ENCODE measurements around the gene MAPT. TPM values are rescaled to one million over a fixed set of nuclear protein-coding genes. Genes with fewer than 3 reads are reported as not detected.

The MAPT gene
- total and polyA plus RNA-seq, 2 of the 13 experiments (the other 11 are each of a cell fraction or from before 2014, with no cell fraction given), result 2.1 to 2.8 TPM

- Histone ChIP-seq H3K4me1 (ENCODE audit: insufficient read depth, low read length) (peaks cover 17% of the 10 kb centered on the region), H4K20me1 (ENCODE audit: insufficient read depth, low read length) (no peaks in the 10 kb centered on the region), H3K36me3 (replicated peaks in 1 of 2; ENCODE audit: control insufficient read depth in 1 of 2, insufficient read depth in 2 of 2, low read length in 2 of 2) (no peaks in the 10 kb centered on the region), H3K4me3 (replicated peaks in 1 of 3; ENCODE audit: insufficient read depth in 1 of 3, low read depth in 2 of 3, low read length in 3 of 3) (no peak overlapping the region), H3K79me2 (ENCODE audit: insufficient read depth, low read length) (no peaks in the 10 kb centered on the region), H3K9me3 (ENCODE audit: low read length) (no peaks in the 10 kb centered on the region), H2AFZ (ENCODE audit: low read length) (no peak overlapping the region), H3K27ac (ENCODE audit: extremely low read length, insufficient read depth, low read length) (no peak overlapping the region), H3K4me2 (ENCODE audit: low read depth, low read length) (no peak overlapping the region), H3K9ac (ENCODE audit: insufficient read depth, low read depth, low read length) (no peak overlapping the region), H3K27me3 (ENCODE audit: control insufficient read depth in 1 of 2, insufficient read depth in 2 of 2, low read length in 2 of 2) (no peaks in the 10 kb centered on the region)
- POLR2A ChIA-PET, result no interaction called here
- CTCF ChIA-PET (ENCODE audit: low intra/inter-chr PET ratio, low total read pairs), result no interaction called here
- BruUV-seq (replicated peaks), result no TSS peak
- FAIRE-seq, result no peak
- no peak for ATAC-seq
- no peak for DNase-seq (ENCODE audit: low spot score)
- WGBS (ENCODE audit: low lambda C conversion rate), result 42% methylated on average over 2 of the region's 2 CpGs
- TF ChIP-seq ZBTB43 (CRISPR knock-in tag; conservative IDR thresholded peaks at IDR 0.05), result no peak
- no peak for TF ChIP-seq YEATS2 (CRISPR knock-in tag; IDR thresholded peaks at IDR 0.05; ENCODE audit: borderline replicate concordance)
- no peak for TF ChIP-seq GTF3A (CRISPR knock-in tag; conservative IDR thresholded peaks at IDR 0.05)
- TF ChIP-seq THAP11 (CRISPR knock-in tag; IDR thresholded peaks at IDR 0.05), result no peak
- TF ChIP-seq KLF12 (CRISPR knock-in tag; IDR thresholded peaks at IDR 0.05; ENCODE audit: borderline replicate concordance), result no peak
- TF ChIP-seq HNRNPK (IDR thresholded peaks at IDR 0.05; ENCODE audit: low read depth, low read length, poor library complexity, severe bottlenecking), result peak; percentile 61
- TF ChIP-seq ZNF841 (CRISPR knock-in tag; IDR thresholded peaks at IDR 0.05; ENCODE audit: borderline replicate concordance), result no peak
- TF ChIP-seq TCF12 (IDR thresholded peaks at IDR 0.05), result no peak
- TF ChIP-seq TCF12 (CRISPR knock-in tag; IDR thresholded peaks at IDR 0.05), result no peak
- TF ChIP-seq ZNF580 (CRISPR knock-in tag; IDR thresholded peaks at IDR 0.05; ENCODE audit: borderline replicate concordance, low read depth), result no peak
- TF ChIP-seq RORA (CRISPR knock-in tag; IDR thresholded peaks at IDR 0.05), result no peak
- no peak for TF ChIP-seq ZNF839 (CRISPR knock-in tag; IDR thresholded peaks at IDR 0.05; ENCODE audit: borderline replicate concordance)
- TF ChIP-seq FOXO1 (CRISPR knock-in tag; IDR thresholded peaks at IDR 0.05), result no peak
- TF ChIP-seq PCBP2 (optimal IDR thresholded peaks at IDR 0.05; ENCODE audit: low read depth, low read length, poor library complexity, severe bottlenecking), result peak; percentile 87
- no peak for TF ChIP-seq NFATC3 (CRISPR knock-in tag; IDR thresholded peaks at IDR 0.05)
- in situ Hi-C loops (cut with HindIII; ENCODE audit: extremely low pct_ligation_motif_present, low pct_unique_long_range_greater_than_20kb) (no loop called here), intact Hi-C loops (cut with micrococcal nuclease; ENCODE audit: unreplicated experiment) (loop anchor here (10.0 kb wide), 1 partner anchor 47 kb away; the partner anchor contains the start of gene MAPT)
These were observed 47.0 kb downstream of the MAPT start for GRCh38 chr17:45941395-45941794.

Measured in HepG2 (cell line).